HEK293T (cell line): ENCODE results near the gene GLIS2.

Source experiments
- CTCF ChIA-PET: fragments of 350-600 bp; formaldehyde crosslinking; extraction: SDS; loops from one replicate; lab custom pipeline; 2021; ENCODE audit warnings: antibody characterized with exemption, inconsistent platforms; lab: Yijun Ruan, JAX
- POLR2A ChIA-PET: fragments of 350-600 bp; formaldehyde crosslinking; extraction: SDS; loops from one replicate; lab custom pipeline; 2020; ENCODE audit warnings: antibody characterized with exemption, inconsistent platforms; lab: Yijun Ruan, JAX
- DNase-seq: peaks from one replicate; pipeline ENCODE4 v3.0.0; 2012; ENCODE audit warnings: mixed read lengths; ENCODE audit errors: extremely low spot score
- ARNT ChIP-seq: fragments of 450-650 bp; IDR thresholded peaks from 2 replicates; pipeline ENCODE4 v1.6.1; 2017; ENCODE audit warnings: mild to moderate bottlenecking
- BHLHE40 ChIP-seq: fragments of 450-650 bp; IDR thresholded peaks from 2 replicates; pipeline ENCODE4 v1.6.1; 2016; ENCODE audit warnings: mild to moderate bottlenecking, moderate library complexity, borderline replicate concordance
- CTBP1 ChIP-seq: fragments of 450-650 bp; IDR thresholded peaks from 2 replicates; pipeline ENCODE4 v1.6.1; 2016; ENCODE audit warnings: borderline replicate concordance
- ELF4 ChIP-seq: fragments of 450-650 bp; IDR thresholded peaks from 2 replicates; pipeline ENCODE4 v1.6.1; 2017; ENCODE audit warnings: antibody characterized with exemption
- FOXA1 ChIP-seq: fragments of 450-650 bp; IDR thresholded peaks from 2 replicates; pipeline ENCODE4 v1.6.1; 2016; ENCODE audit warnings: mild to moderate bottlenecking
- FOXK2 ChIP-seq: fragments of 450-650 bp; IDR thresholded peaks from 2 replicates; pipeline ENCODE4 v1.6.1; 2016; ENCODE audit warnings: mild to moderate bottlenecking
- FOXM1 ChIP-seq: fragments of 450-650 bp; IDR thresholded peaks from 2 replicates; pipeline ENCODE4 v1.6.1; 2017; ENCODE audit warnings: mild to moderate bottlenecking, borderline replicate concordance
- HDGF ChIP-seq: fragments of 450-650 bp; IDR thresholded peaks from 2 replicates; pipeline ENCODE4 v1.6.1; 2017; ENCODE audit warnings: antibody characterized with exemption, borderline replicate concordance
- L3MBTL2 ChIP-seq: fragments of 450-650 bp; conservative IDR thresholded peaks from 2 replicates; pipeline ENCODE4 v1.6.1; 2016; ENCODE audit warnings: mild to moderate bottlenecking
- LEF1 ChIP-seq: fragments of 450-650 bp; IDR thresholded peaks from 2 replicates; pipeline ENCODE4 v1.6.1; 2017; ENCODE audit warnings: mild to moderate bottlenecking, borderline replicate concordance
- NFRKB ChIP-seq: fragments of 450-650 bp; IDR thresholded peaks from 2 replicates; pipeline ENCODE4 v1.6.1; 2016; ENCODE audit warnings: mild to moderate bottlenecking, moderate library complexity
- PKNOX1 ChIP-seq: fragments of 450-650 bp; IDR thresholded peaks from 2 replicates; pipeline ENCODE4 v1.6.1; 2016
- SP1 ChIP-seq: fragments of 450-650 bp; IDR thresholded peaks from 2 replicates; pipeline ENCODE4 v1.6.1; 2017
- SUZ12 ChIP-seq: fragments of 450-650 bp; IDR thresholded peaks from 2 replicates; pipeline ENCODE4 v1.6.1; 2016; ENCODE audit warnings: mild to moderate bottlenecking
- TARDBP ChIP-seq: fragments of 450-650 bp; IDR thresholded peaks from 2 replicates; pipeline ENCODE4 v1.6.1; 2016
- ZNF384 ChIP-seq: fragments of 450-650 bp; IDR thresholded peaks from 2 replicates; pipeline ENCODE4 v1.6.1; 2016

Gene GLIS2

GRCh38 chr16:4338125-4338582, 22.3 kb downstream of the GLIS2 start:
- CTCF ChIA-PET = interaction anchor here (0.6 kb wide), 2 partner anchors 10 to 41 kb away, joined by 3 read pairs; no protein-coding TSS in a partner anchor
- POLR2A ChIA-PET = interaction anchor here (0.6 kb wide), 1 partner anchor 12 kb away, joined by 3 read pairs; no protein-coding TSS in a partner anchor
- DNase-seq = no peak
- no peak for TF ChIP-seq CTBP1
- TF ChIP-seq FOXK2 = no peak
- no peak for TF ChIP-seq HDGF
- TF ChIP-seq ZNF384 = no peak
- no peak for TF ChIP-seq ARNT

- ChIA-PET POLR2A (interaction anchor here (0.6 to 2.9 kb wide), 2 partner anchors 12 kb away, joined by 3 to 9 read pairs; partner anchors contain the start of gene PAM16), CTCF (interaction anchor here (0.7 kb wide), 1 partner anchor 63 kb away, joined by 3 read pairs; no protein-coding TSS in a partner anchor)
- DNase-seq = no peak
- TF ChIP-seq FOXM1 (no peak), NFRKB (no peak), L3MBTL2 (no peak), FOXK2 (no peak), ZNF384 (no peak)
Measured at GRCh38 chr16:4338712-4339299, 22.9 kb downstream of the GLIS2 start.

GRCh38 chr16:4339455-4339854, 23.6 kb downstream of the GLIS2 start:
- no peak for TF ChIP-seq L3MBTL2
- no peak for TF ChIP-seq HDGF
- TF ChIP-seq SP1 = no peak
- TF ChIP-seq TARDBP = no peak
- no peak for TF ChIP-seq ARNT
- no peak for TF ChIP-seq ELF4
- no peak for TF ChIP-seq LEF1
- TF ChIP-seq SUZ12 = no peak
- no peak for TF ChIP-seq ZNF384
- TF ChIP-seq FOXK2 = no peak
- TF ChIP-seq BHLHE40 = no peak
- TF ChIP-seq PKNOX1 = no peak
- ChIA-PET POLR2A (interaction anchor here (1.2 to 2.9 kb wide), 2 partner anchors 11 kb away, joined by 3 to 9 read pairs; partner anchors contain the start of gene PAM16), CTCF (interaction anchor here (0.6 to 0.7 kb wide), 2 partner anchors 62 to 80 kb away, joined by 3 read pairs; no protein-coding TSS in a partner anchor)
- no peak for DNase-seq

- no peak for DNase-seq
- ChIA-PET CTCF (interaction anchor here (0.6 to 1.2 kb wide), 2 partner anchors 62 to 81 kb away, joined by 3 to 5 read pairs; no protein-coding TSS in a partner anchor), POLR2A (interaction anchor here (1.2 to 2.9 kb wide), 2 partner anchors 11 kb away, joined by 3 to 9 read pairs; partner anchors contain the start of gene PAM16)
- TF ChIP-seq ARNT (no peak), ZNF384 (no peak), CTBP1 (no peak), TARDBP (no peak), FOXK2 (no peak), BHLHE40 (no peak), PKNOX1 (no peak), FOXA1 (no peak), SP1 (no peak), L3MBTL2 (no peak), ELF4 (no peak), NFRKB (no peak)
Measured at GRCh38 chr16:4339909-4340308, 24.0 kb downstream of the GLIS2 start.

- ChIA-PET CTCF (interaction anchor here (1.2 to 1.9 kb wide), 2 partner anchors 52 to 62 kb away, joined by 5 read pairs; no protein-coding TSS in a partner anchor), POLR2A (interaction anchor here (1.2 to 2.9 kb wide), 2 partner anchors 10 to 12 kb away, joined by 3 to 9 read pairs; partner anchors contain the start of gene PAM16)
- no peak for DNase-seq
- TF ChIP-seq ARNT (no peak), BHLHE40 (no peak), FOXA1 (no peak), NFRKB (no peak), L3MBTL2 (no peak), HDGF (no peak), TARDBP (no peak)
Measured at GRCh38 chr16:4340443-4340842, 24.6 kb downstream of the GLIS2 start.

GRCh38 chr16:4341250-4341649, 25.4 kb downstream of the GLIS2 start:
- ChIA-PET CTCF (interaction anchor here (1.9 kb wide), 1 partner anchor 53 kb away, joined by 5 read pairs; no protein-coding TSS in a partner anchor), POLR2A (interaction anchor here (2.9 kb wide), 1 partner anchor 9 kb away, joined by 9 read pairs; the partner anchor contains the start of gene PAM16)
- no peak for TF ChIP-seq PKNOX1
- no peak for DNase-seq
